ENCODE results near the gene F8.

- TF ChIP-seq CTCF (IDR thresholded peaks at IDR 0.05) (no peak), ZFX (IDR thresholded peaks at IDR 0.05; ENCODE audit: borderline replicate concordance) (no peak)
Measured at GRCh38 chrX:154815274-154815818, 207.2 kb downstream of the F8 start.
